Neural progenitor cell (in vitro differentiated cells): ENCODE measurements around the gene USP2. TPM values are rescaled to one million over a fixed set of nuclear protein-coding genes. Genes with fewer than 3 reads are reported as not detected.

Source experiments
- DNase-seq: peaks from one replicate; pipeline ENCODE4 v3.0.0-alpha.2; 2016; ENCODE audit warnings: low spot score
- H2AFZ ChIP-seq: fragments of 200-600 bp; sonication (generic); replicated peaks from 2 replicates; pipeline ENCODE4 v1.6.1; 2016; ENCODE audit warnings: antibody characterized with exemption
- H3F3A ChIP-seq: fragments of 200-600 bp; sonication (generic); 2 replicates; pipeline ENCODE4 v1.6.1; 2016; ENCODE audit warnings: antibody characterized with exemption, low read depth
- H3K27ac ChIP-seq: fragments of 200-600 bp; sonication (generic); 2 replicates; pipeline ENCODE4 v1.5.1; 2016; ENCODE audit warnings: mild to moderate bottlenecking
- H3K27me3 ChIP-seq: fragments of 200-600 bp; sonication (generic); 2 replicates; pipeline ENCODE4 v1.6.1; 2016; ENCODE audit warnings: mild to moderate bottlenecking, moderate library complexity
- H3K36me3 ChIP-seq: fragments of 200-600 bp; sonication (generic); 2 replicates; pipeline ENCODE4 v1.5.1; 2016
- H3K4me1 ChIP-seq: fragments of 200-600 bp; sonication (generic); 2 replicates; pipeline ENCODE4 v1.6.1; 2016; ENCODE audit warnings: mixed run types
- H3K4me2 ChIP-seq: fragments of 200-600 bp; sonication (generic); 2 replicates; pipeline ENCODE4 v1.6.1; 2016
- H3K4me3 ChIP-seq: fragments of 200-600 bp; sonication (generic); 2 replicates; pipeline ENCODE4 v1.5.1; 2016
- H3K79me2 ChIP-seq: fragments of 200-600 bp; sonication (generic); 2 replicates; pipeline ENCODE4 v1.6.1; 2016; ENCODE audit warnings: low read depth
- H3K9ac ChIP-seq: fragments of 200-600 bp; sonication (generic); 2 replicates; pipeline ENCODE4 v1.6.1; 2016
- H3K9me3 ChIP-seq: fragments of 200-600 bp; sonication (generic); 2 replicates; pipeline ENCODE4 v1.5.1; 2016; ENCODE audit warnings: low read depth
- H4K20me1 ChIP-seq: fragments of 200-600 bp; sonication (generic); 2 replicates; pipeline ENCODE4 v1.6.1; 2016; ENCODE audit warnings: low read depth
- H3K27ac Mint-ChIP-seq: 3 replicates; pipeline ENCODE4 v1.8.0; 2021; ENCODE audit warnings: mixed read lengths
- H3K27me3 Mint-ChIP-seq: 2 replicates; pipeline ENCODE4 v1.8.0; 2022; ENCODE audit warnings: low read depth, mild to moderate bottlenecking, inconsistent platforms, moderate library complexity, mixed read lengths; ENCODE audit not compliant: insufficient read depth
- H3K36me3 Mint-ChIP-seq: 3 replicates; pipeline ENCODE4 v1.8.0; 2021; ENCODE audit warnings: mixed read lengths
- H3K4me1 Mint-ChIP-seq: 3 replicates; pipeline ENCODE4 v1.8.0; 2021; ENCODE audit warnings: mixed read lengths
- H3K4me3 Mint-ChIP-seq: 3 replicates; pipeline ENCODE4 v1.8.0; 2021; ENCODE audit warnings: mild to moderate bottlenecking, moderate library complexity, mixed read lengths
- H3K9me3 Mint-ChIP-seq: 3 replicates; pipeline ENCODE4 v1.8.0; 2020; ENCODE audit warnings: mixed read lengths
- EZH2 ChIP-seq: fragments of 200-600 bp; sonication (generic); IDR thresholded peaks from 2 replicates; pipeline ENCODE4 v1.6.1; 2017; ENCODE audit warnings: antibody characterized with exemption, mild to moderate bottlenecking, moderate library complexity
- EZH2phosphoT487 ChIP-seq: fragments of 200-600 bp; sonication (generic); IDR thresholded peaks from 2 replicates; pipeline ENCODE4 v1.6.1; 2017; ENCODE audit warnings: antibody characterized with exemption
- microRNA-seq: library from miRNA; unstranded; fragments of <30 nt; microRNA quantifications from one replicate; pipeline ENCODE4, GENCODE V29; 2016
- small RNA-seq: library from RNA; depleted of rRNA; stranded (forward); fragments of <200 nt; gene quantifications from one replicate; pipeline ENCODE3, GENCODE V24; 2015
- total RNA-seq: library from RNA; depleted of rRNA; stranded (reverse); fragments of >200 nt; gene quantifications from 2 replicates; pipeline ENCODE4 v1.2.3, GENCODE V29; 2015; ENCODE audit warnings: low replicate concordance
- TF ChIP-seq, protein P1 (sequence below): fragments of 200-600 bp; sonication (generic); IDR thresholded peaks from 2 replicates; pipeline ENCODE4 v1.5.1; 2017; ENCODE audit warnings: antibody characterized with exemption, mild to moderate bottlenecking

The USP2 gene
- total RNA-seq, 1 donor from 2014 or later = 2.6 TPM

DNA sequence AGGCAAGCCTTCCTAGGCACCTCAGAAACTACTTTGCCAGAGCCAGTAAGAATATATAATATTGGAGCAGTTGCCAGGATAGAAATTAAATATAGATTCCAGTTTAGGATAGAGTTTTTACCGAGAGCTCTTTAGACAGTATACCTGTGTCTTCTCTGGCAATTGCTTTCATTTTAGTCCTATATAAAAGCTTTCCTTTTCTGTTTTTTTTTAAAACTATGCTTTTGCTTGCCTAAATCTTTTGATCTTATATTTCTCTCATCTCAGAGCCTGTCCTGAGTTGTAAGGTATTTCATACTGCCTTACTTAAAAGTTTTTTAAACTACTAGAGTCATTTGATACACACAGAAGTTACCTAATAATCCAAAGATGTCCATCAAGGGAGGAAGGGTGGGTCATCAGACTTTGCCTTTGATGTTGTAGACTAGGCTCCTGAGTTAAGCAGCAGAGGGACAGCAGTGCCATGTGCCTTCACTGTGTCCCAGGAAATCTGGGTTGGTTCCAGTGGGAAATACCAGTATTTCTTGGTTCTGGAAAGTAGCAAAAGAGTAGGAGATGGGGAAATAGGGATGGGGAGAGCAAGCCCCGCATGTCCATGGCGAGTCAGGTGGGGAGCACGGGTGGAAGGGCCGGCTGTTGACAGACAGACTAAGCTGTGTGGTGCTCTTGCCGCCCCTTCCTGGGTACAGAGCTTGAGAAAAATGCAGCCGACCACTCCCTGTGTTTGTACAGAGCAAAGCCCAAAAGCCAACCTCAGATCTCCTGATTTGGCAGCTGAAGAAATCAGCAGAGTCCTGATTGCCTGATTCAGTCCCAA lies 75.7 kb downstream of the USP2 start:
- Mint-ChIP-seq H3K36me3 (peaks cover 24% of the 10 kb centered on the region), H3K27ac (no peak overlapping the region), H3K4me3 (no peak overlapping the region), H3K4me1 (peaks cover 14% of the 10 kb centered on the region), H3K9me3 (no peaks in the 10 kb centered on the region), H3K27me3 (no peaks in the 10 kb centered on the region)
- peaks cover 11% of the 10 kb centered on the region for H3K4me1 ChIP-seq
- no peaks in the 10 kb centered on the region for H3K27me3 ChIP-seq
- peaks cover 10% of the 10 kb centered on the region for H4K20me1 ChIP-seq
- no peaks in the 10 kb centered on the region for H3K9me3 ChIP-seq
- H3K27ac ChIP-seq = no peak overlapping the region
- peaks cover 14% of the 10 kb centered on the region for H3F3A ChIP-seq
- no peak for DNase-seq
- no peak overlapping the region for H3K4me2 ChIP-seq
- H3K9ac ChIP-seq = no peak overlapping the region
- H2AFZ ChIP-seq = no peak overlapping the region
- no peak overlapping the region for H3K4me3 ChIP-seq
- no peak for TF ChIP-seq EZH2
- TF ChIP-seq, protein P1, sequence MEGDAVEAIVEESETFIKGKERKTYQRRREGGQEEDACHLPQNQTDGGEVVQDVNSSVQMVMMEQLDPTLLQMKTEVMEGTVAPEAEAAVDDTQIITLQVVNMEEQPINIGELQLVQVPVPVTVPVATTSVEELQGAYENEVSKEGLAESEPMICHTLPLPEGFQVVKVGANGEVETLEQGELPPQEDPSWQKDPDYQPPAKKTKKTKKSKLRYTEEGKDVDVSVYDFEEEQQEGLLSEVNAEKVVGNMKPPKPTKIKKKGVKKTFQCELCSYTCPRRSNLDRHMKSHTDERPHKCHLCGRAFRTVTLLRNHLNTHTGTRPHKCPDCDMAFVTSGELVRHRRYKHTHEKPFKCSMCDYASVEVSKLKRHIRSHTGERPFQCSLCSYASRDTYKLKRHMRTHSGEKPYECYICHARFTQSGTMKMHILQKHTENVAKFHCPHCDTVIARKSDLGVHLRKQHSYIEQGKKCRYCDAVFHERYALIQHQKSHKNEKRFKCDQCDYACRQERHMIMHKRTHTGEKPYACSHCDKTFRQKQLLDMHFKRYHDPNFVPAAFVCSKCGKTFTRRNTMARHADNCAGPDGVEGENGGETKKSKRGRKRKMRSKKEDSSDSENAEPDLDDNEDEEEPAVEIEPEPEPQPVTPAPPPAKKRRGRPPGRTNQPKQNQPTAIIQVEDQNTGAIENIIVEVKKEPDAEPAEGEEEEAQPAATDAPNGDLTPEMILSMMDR = no peak
- TF ChIP-seq EZH2phosphoT487 = no peak
- no peaks in the 10 kb centered on the region for H3K79me2 ChIP-seq
- no peaks in the 10 kb centered on the region for H3K36me3 ChIP-seq

Small RNA genes lying within 50 kb of the gene (microRNA-seq; reads per million reads assigned to microRNA genes)
- gene MIR6756 = not detected

Small RNA genes lying within 50 kb of the gene (small RNA-seq; reads per million reads assigned to genes)
- not detected for gene AP003396.4
- not detected for gene RF01225

Other genes with a start within 250 kb of the USP2 start
- 0.24 and 0.65 TPM in 2 replicates for gene ABCG4, start 232.6 kb downstream of the USP2 start, total RNA-seq
- 10.2 and 34.8 TPM in 2 replicates for gene NLRX1, start 213.0 kb downstream of the USP2 start, total RNA-seq
- 0.12 TPM in 1 of 2 replicates, not detected in the other for gene NHERF4, start 196.2 kb downstream of the USP2 start, total RNA-seq
- 20.7 and 20.8 TPM in 2 replicates for gene CBL, start 175.4 kb downstream of the USP2 start, total RNA-seq
- gene MCAM, start 64.6 kb downstream of the USP2 start, total RNA-seq = 23.3 and 28.2 TPM in 2 replicates
- gene RNF26, start 47.2 kb downstream of the USP2 start, total RNA-seq = 17.1 and 48.2 TPM in 2 replicates
- gene C1QTNF5, start 40.8 kb downstream of the USP2 start, total RNA-seq = 0.90 and 3.4 TPM in 2 replicates
- not detected in 2 replicates for gene MFRP, start 35.0 kb downstream of the USP2 start, total RNA-seq
- 49.2 and 93.9 TPM in 2 replicates for gene THY1, start 41.5 kb upstream of the USP2 start, total RNA-seq